ENCODE results near the gene SUSD4. TPM values are rescaled to one million over a fixed set of nuclear protein-coding genes. Genes with fewer than 3 reads are reported as not detected.

SUSD4 gene
- total RNA-seq, 1 donor from 2014 or later = 0.84 TPM

DNA sequence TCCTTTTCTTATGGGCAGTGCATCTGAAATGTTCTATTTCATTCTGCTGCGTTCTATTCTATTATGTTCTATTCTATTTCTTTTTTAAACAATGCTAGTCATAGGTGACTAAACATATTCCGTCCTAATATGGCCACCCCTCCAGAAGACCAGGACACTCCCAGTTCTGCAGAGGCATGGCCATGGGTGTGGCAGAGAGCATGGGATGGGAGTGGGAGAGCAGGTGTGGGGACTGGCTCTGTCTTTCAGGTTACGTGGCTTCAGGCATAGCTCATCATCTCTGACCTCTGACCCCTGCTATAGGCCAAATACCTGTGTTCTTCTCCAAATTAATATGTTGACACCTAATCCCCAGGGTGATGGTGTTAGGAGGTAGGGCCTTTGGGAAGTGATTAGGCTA lies 187.5 kb downstream of the SUSD4 start:
- TF ChIP-seq, protein P1, sequence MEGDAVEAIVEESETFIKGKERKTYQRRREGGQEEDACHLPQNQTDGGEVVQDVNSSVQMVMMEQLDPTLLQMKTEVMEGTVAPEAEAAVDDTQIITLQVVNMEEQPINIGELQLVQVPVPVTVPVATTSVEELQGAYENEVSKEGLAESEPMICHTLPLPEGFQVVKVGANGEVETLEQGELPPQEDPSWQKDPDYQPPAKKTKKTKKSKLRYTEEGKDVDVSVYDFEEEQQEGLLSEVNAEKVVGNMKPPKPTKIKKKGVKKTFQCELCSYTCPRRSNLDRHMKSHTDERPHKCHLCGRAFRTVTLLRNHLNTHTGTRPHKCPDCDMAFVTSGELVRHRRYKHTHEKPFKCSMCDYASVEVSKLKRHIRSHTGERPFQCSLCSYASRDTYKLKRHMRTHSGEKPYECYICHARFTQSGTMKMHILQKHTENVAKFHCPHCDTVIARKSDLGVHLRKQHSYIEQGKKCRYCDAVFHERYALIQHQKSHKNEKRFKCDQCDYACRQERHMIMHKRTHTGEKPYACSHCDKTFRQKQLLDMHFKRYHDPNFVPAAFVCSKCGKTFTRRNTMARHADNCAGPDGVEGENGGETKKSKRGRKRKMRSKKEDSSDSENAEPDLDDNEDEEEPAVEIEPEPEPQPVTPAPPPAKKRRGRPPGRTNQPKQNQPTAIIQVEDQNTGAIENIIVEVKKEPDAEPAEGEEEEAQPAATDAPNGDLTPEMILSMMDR (IDR thresholded peaks at IDR 0.05; ENCODE audit: insufficient read depth, low read length, poor library complexity, severe bottlenecking) = no peak
- Histone ChIP-seq H3K27me3 (ENCODE audit: control insufficient read depth, insufficient read depth, low read length) (no peaks in the 10 kb centered on the region), H3K36me3 (ENCODE audit: control insufficient read depth, insufficient read depth, low read length) (no peaks in the 10 kb centered on the region), H3K4me3 (ENCODE audit: low read depth, low read length) (no peak overlapping the region)
- no peak for DNase-seq (ENCODE audit: low read depth)

DNA sequence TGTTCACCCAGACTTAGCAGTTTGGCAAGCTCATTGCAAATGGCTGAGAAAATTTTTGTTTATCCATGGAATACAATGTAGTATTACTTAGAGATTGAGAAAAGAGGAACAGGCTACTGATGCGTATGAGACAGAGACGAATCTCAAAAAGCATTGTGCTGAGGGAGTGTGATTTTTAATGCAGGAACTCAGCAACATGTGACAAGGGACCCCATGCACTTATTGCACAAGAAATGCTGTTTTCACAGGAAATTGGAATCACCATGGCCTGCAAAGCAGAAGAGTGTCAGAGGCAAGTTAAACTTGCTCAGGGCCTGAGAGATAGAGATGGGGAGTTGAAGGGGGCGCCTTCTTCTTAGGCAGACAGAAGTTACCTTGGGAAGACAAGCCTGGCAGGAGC lies 188.3 kb downstream of the SUSD4 start:
- H3K27me3 ChIP-seq (ENCODE audit: control insufficient read depth, insufficient read depth, low read length) = no peaks in the 10 kb centered on the region
- H3K36me3 ChIP-seq (ENCODE audit: control insufficient read depth, insufficient read depth, low read length) = no peaks in the 10 kb centered on the region
- no peak overlapping the region for H3K4me3 ChIP-seq (ENCODE audit: low read depth, low read length)
- TF ChIP-seq, protein P1 (IDR thresholded peaks at IDR 0.05; ENCODE audit: insufficient read depth, low read length, poor library complexity, severe bottlenecking) = no peak
- DNase-seq (ENCODE audit: low read depth) = no peak

DNA sequence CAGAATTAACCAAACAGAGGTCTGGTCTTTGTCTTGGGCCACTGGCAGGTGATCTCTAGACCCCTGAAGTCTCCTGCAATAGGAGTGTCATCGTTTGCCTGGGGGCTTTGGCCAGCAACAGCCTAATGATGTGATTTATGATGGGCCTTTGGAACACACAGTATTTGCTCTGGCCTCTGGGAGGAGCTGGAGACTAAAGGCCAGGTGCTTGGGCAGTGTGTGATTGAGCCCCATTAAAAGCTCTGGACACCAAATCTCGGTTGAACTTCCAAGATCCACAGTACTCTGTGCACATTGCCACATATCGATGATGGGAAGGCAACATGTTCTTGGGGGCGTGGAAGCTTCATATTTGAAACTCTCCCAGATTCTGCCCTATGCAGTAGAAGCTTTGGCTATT lies 188.9 kb downstream of the SUSD4 start:
- Histone ChIP-seq H3K36me3 (ENCODE audit: control insufficient read depth, insufficient read depth, low read length) (no peaks in the 10 kb centered on the region), H3K27me3 (ENCODE audit: control insufficient read depth, insufficient read depth, low read length) (no peaks in the 10 kb centered on the region), H3K4me3 (ENCODE audit: low read depth, low read length) (no peak overlapping the region)
- no peak for DNase-seq (ENCODE audit: low read depth)
- TF ChIP-seq, protein P1 (IDR thresholded peaks at IDR 0.05; ENCODE audit: insufficient read depth, low read length, poor library complexity, severe bottlenecking) = peak; percentile 36

Other genes starting within 250 kb of the SUSD4 start
- gene TLR5, start 220.9 kb downstream of the SUSD4 start, total RNA-seq = 0.07 and 3.7 TPM in 2 replicates
- not detected in 2 replicates for gene CCDC185, start 29.2 kb upstream of the SUSD4 start, total RNA-seq